Measurements from ENCODE around the gene GRIK4. TPM values are rescaled to one million over a fixed set of nuclear protein-coding genes. Genes with fewer than 3 reads are reported as not detected.

The GRIK4 gene
- total and polyA plus RNA-seq, 2 of the 4 experiments (the other 2 are of a cell fraction) = 0.18 to 0.38 TPM

DNA sequence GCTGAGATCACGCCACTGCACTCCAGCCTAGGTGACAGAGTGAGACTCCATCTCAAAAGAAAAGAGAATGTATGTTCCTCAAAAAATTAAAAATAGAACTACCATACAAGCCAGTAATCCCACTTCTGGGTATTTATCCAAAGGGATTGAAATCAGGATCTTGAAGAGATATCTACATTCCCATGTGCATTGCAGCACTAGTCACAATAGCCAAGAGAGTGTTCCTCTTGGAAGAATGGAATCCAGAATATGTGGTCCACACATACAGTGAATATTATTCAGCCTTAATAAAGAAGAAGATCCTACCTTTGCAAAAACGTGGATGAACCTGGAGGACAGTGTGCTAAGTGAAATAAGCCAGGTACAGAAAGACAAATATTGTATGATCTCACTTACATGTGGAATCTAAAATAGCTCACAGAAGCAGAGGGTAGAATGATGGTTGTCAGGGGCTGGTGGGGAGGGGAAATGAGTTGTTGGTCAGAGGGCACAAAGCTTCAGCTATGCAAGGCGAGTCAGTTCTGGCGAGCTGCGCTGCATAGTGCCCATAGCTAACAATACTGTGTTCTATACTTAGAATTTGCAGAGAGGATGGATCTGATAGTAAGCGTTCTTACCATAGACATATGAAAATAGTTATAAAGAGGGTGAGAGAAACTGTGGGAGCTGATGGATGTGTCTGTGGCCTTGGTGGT is 32.1 kb downstream of the GRIK4 start:
- no peak overlapping the region for H3K23ac ChIP-seq (ENCODE audit: low read depth, low read length)
- CTCF ChIA-PET = interaction anchor here (0.6 kb wide), 1 partner anchor 244 kb away, joined by 4 read pairs; no protein-coding TSS in a partner anchor
- no peak overlapping the region for H3K27ac ChIP-seq (ENCODE audit: insufficient read depth, low read length)
- H3K9me3 ChIP-seq (ENCODE audit: control insufficient read depth, insufficient read depth, low read length) = no peaks in the 10 kb centered on the region
- no peaks in the 10 kb centered on the region for H3K79me1 ChIP-seq (ENCODE audit: low read depth in 1 of 2, low read length in 2 of 2)
- H2BK5ac ChIP-seq (ENCODE audit: low read depth, low read length, poor library complexity, severe bottlenecking) = no peak overlapping the region
- peaks cover 22% of the 10 kb centered on the region for H3K9me1 ChIP-seq (ENCODE audit: insufficient read depth, low read length)
- POLR2A ChIA-PET (ENCODE audit: unreplicated experiment) = no interaction called here
- no peak overlapping the region for H3K56ac ChIP-seq (ENCODE audit: extremely low read depth, insufficient read depth, low read length)
- no peak overlapping the region for H4K8ac ChIP-seq (ENCODE audit: low read depth in 2 of 2, low read length in 2 of 2)
- no peak overlapping the region for H3K4me3 ChIP-seq (ENCODE audit: insufficient read depth, low read depth, low read length)
- no peak overlapping the region for H3K14ac ChIP-seq (replicated peaks; ENCODE audit: low read depth, low read length)
- H4K91ac ChIP-seq (ENCODE audit: insufficient read depth, low read depth, low read length) = no peak overlapping the region
- in situ Hi-C loops (cut with MboI; ENCODE audit: low sequenced_read_pairs) (no loop called here), dilution Hi-C loops (cut with HindIII; ENCODE audit: low sequenced_read_pairs, unreplicated experiment) (no loop called here), intact Hi-C loops (cut with micrococcal nuclease) (loop anchor here (10.0 kb wide), 1 partner anchor 171 kb away; no protein-coding TSS in a partner anchor)
- no peak overlapping the region for H2AK9ac ChIP-seq (replicated peaks; ENCODE audit: low read depth, low read length, poor library complexity)
- no peak overlapping the region for H2BK15ac ChIP-seq (ENCODE audit: low read depth, low read length)
- no CpG with 5 or more reads among the region's 6 CpGs for WGBS, 2 experiments (ENCODE audit: extremely low coverage in 2 of 2, insufficient read length in 1 of 2)
- H2BK20ac ChIP-seq (ENCODE audit: low read depth, low read length) = no peak overlapping the region
- BruUV-seq (replicated peaks) = no TSS peak
- H2AK5ac ChIP-seq (ENCODE audit: low read depth, low read length) = no peak overlapping the region
- H3K36me3 ChIP-seq (ENCODE audit: control insufficient read depth, insufficient read depth, low read length) = no peaks in the 10 kb centered on the region
- no peak for TF ChIP-seq MXI1 (IDR thresholded peaks at IDR 0.05; ENCODE audit: borderline replicate concordance, low read depth, low read length)
- no peak overlapping the region for H2AFZ ChIP-seq (replicated peaks; ENCODE audit: low read length, poor library complexity)
- no peak overlapping the region for H3K18ac ChIP-seq (ENCODE audit: low read depth, low read length)
- no peak overlapping the region for H3K4me2 ChIP-seq (ENCODE audit: low read depth, low read length)
- H4K20me1 ChIP-seq (ENCODE audit: insufficient read depth, low read length) = peaks cover 10% of the 10 kb centered on the region
- no peak for ATAC-seq (ENCODE audit: low read depth)
- H3K27me3 ChIP-seq (ENCODE audit: control insufficient read depth, insufficient read depth, low read length) = no peaks in the 10 kb centered on the region
- no peak overlapping the region for H2BK120ac ChIP-seq (ENCODE audit: low read depth, low read length)
- no peak for DNase-seq
- H3K4ac ChIP-seq (ENCODE audit: low read depth, low read length) = no peak overlapping the region
- no peak overlapping the region for H4K5ac ChIP-seq (ENCODE audit: low read depth, low read length)
- no peak overlapping the region for H3K9ac ChIP-seq (ENCODE audit: low read depth, low read length)
- H3K4me1 ChIP-seq (ENCODE audit: control insufficient read depth, insufficient read depth, low read length) = peaks cover 23% of the 10 kb centered on the region
